Measurements from ENCODE around the gene LGR5.
A peak's percentile ranks its signal among the peaks of the same experiment; 100 is the strongest.

Gene LGR5

GRCh38 chr12:71439362-71439612, 311 bp upstream of the LGR5 start:
- no peak for DNase-seq (ENCODE audit: low spot score)

GRCh38 chr12:71440345-71440762, 756 bp downstream of the LGR5 start:
- peak; percentile 22 for DNase-seq (ENCODE audit: low spot score)

- no peak for DNase-seq (ENCODE audit: low spot score)
These were observed 1.5 kb downstream of the LGR5 start for GRCh38 chr12:71440763-71441748.

- no peak for DNase-seq (ENCODE audit: low spot score)
These were observed 2.4 kb downstream of the LGR5 start for GRCh38 chr12:71441836-71442566.

- no peak for DNase-seq (ENCODE audit: low spot score)
These were observed 3.0 kb downstream of the LGR5 start for GRCh38 chr12:71442567-71442931.

GRCh38 chr12:71445071-71445470, 5.5 kb downstream of the LGR5 start:
- DNase-seq (ENCODE audit: low spot score): no peak

- no peak for DNase-seq (ENCODE audit: low spot score)
These were observed 8.1 kb downstream of the LGR5 start for GRCh38 chr12:71447691-71448132.

GRCh38 chr12:71448150-71448581, 8.6 kb downstream of the LGR5 start:
- no peak for DNase-seq (ENCODE audit: low spot score)

- no peak for DNase-seq (ENCODE audit: low spot score)
These were observed 9.9 kb downstream of the LGR5 start for GRCh38 chr12:71449373-71450070.

- no peak for DNase-seq (ENCODE audit: low spot score)
These were observed 12.4 kb downstream of the LGR5 start for GRCh38 chr12:71452006-71452405.

GRCh38 chr12:71455028-71455737, 15.6 kb downstream of the LGR5 start:
- DNase-seq (ENCODE audit: low spot score): no peak

- no peak for DNase-seq (ENCODE audit: low spot score)
These were observed 16.7 kb downstream of the LGR5 start for GRCh38 chr12:71456316-71456715.

- DNase-seq (ENCODE audit: low spot score): no peak
These were observed 17.4 kb downstream of the LGR5 start for GRCh38 chr12:71456990-71457389.

- DNase-seq (ENCODE audit: low spot score): no peak
These were observed 20.7 kb downstream of the LGR5 start for GRCh38 chr12:71460318-71460717.

- no peak for DNase-seq (ENCODE audit: low spot score)
These were observed 21.4 kb downstream of the LGR5 start for GRCh38 chr12:71460850-71461609.

GRCh38 chr12:71461787-71462328, 22.3 kb downstream of the LGR5 start:
- no peak for DNase-seq (ENCODE audit: low spot score)

- DNase-seq (ENCODE audit: low spot score): no peak
These were observed 26.2 kb downstream of the LGR5 start for GRCh38 chr12:71465796-71466195.

GRCh38 chr12:71469258-71469750, 29.7 kb downstream of the LGR5 start:
- DNase-seq (ENCODE audit: low spot score): no peak

GRCh38 chr12:71472441-71472911, 32.9 kb downstream of the LGR5 start:
- peak; percentile 21 for DNase-seq (ENCODE audit: low spot score)

GRCh38 chr12:71474791-71475190, 35.2 kb downstream of the LGR5 start:
- no peak for DNase-seq (ENCODE audit: low spot score)

GRCh38 chr12:71475280-71475679, 35.7 kb downstream of the LGR5 start:
- peak; percentile 18 for DNase-seq (ENCODE audit: low spot score)

Measured in GM03348 (cell line).